SH-SY5Y (cell line): ENCODE measurements around the gene HOXC11.

Source experiments
- GATA2 ChIP-seq: IDR thresholded peaks from 2 replicates; pipeline ENCODE4 v1.6.1; 2011; ENCODE audit warnings: mild to moderate bottlenecking, low read depth, low read length
- GATA3 ChIP-seq: IDR thresholded peaks from 2 replicates; pipeline ENCODE4 v1.6.1; 2011; ENCODE audit warnings: low read depth, mild to moderate bottlenecking, low read length, moderate library complexity

GRCh38 chr12:53932915-53933314 is 40.0 kb upstream of the HOXC11 start:
- TF ChIP-seq GATA3: no peak
- TF ChIP-seq GATA2: no peak
